OCI-LY3 (cell line): ENCODE measurements around the gene DHRSX.

Experiments used
- H2AFZ ChIP-seq: fragments of 200-600, 300-600 bp; shearing (Covaris generic); 2 replicates; pipeline ENCODE4 v1.6.0; 2014; ENCODE audit warnings: antibody characterized with exemption, low read depth, low read length
- H3K27ac ChIP-seq: fragments of 200-600, 300-600 bp; sonication (generic); 2 replicates; pipeline ENCODE4 v1.5.1; 2014; ENCODE audit warnings: mild to moderate bottlenecking, low read length, moderate library complexity, mixed read lengths
- H3K27me3 ChIP-seq: fragments of 200-600, 300-600 bp; sonication (generic); 2 replicates; pipeline ENCODE4 v1.6.1; 2014; ENCODE audit warnings: low read depth, low read length, mixed read lengths
- H3K36me3 ChIP-seq: fragments of 200-600, 300-600 bp; sonication (generic); replicated peaks from 2 replicates; pipeline ENCODE3; 2014; ENCODE audit warnings: low read depth, low read length, mixed read lengths
- H3K4me1 ChIP-seq: fragments of 300-600, 200-600 bp; sonication (generic); 2 replicates; pipeline ENCODE4 v1.6.1; 2014; ENCODE audit warnings: low read length, mixed read lengths
- H3K4me2 ChIP-seq: fragments of 200-600, 300-600 bp; sonication (generic); 2 replicates; pipeline ENCODE4 v1.6.1; 2014; ENCODE audit warnings: low read length, mixed read lengths
- H3K4me3 ChIP-seq: fragments of 300-600, 200-600 bp; sonication (generic); 2 replicates; pipeline ENCODE4 v1.5.1; 2014; ENCODE audit warnings: antibody characterized with exemption, mild to moderate bottlenecking, low read length, moderate library complexity
- H3K79me2 ChIP-seq: fragments of 300-600, 200-600 bp; shearing (Covaris generic); 2 replicates; pipeline ENCODE4 v1.6.1; 2014; ENCODE audit warnings: mild to moderate bottlenecking, low read length, mixed read lengths
- H3K9ac ChIP-seq: fragments of 300-600, 200-600 bp; shearing (Covaris generic); 2 replicates; pipeline ENCODE4 v1.6.0; 2014; ENCODE audit warnings: mild to moderate bottlenecking, low read length, moderate library complexity
- H3K9me3 ChIP-seq: fragments of 200-600, 300-600 bp; shearing (Covaris generic); 2 replicates; pipeline ENCODE4 v1.6.1; 2014; ENCODE audit warnings: low read length, mixed read lengths; ENCODE audit not compliant: insufficient read depth
- H4K20me1 ChIP-seq: fragments of 200-600, 300-600 bp; sonication (generic); 2 replicates; pipeline ENCODE4 v1.6.1; 2016; ENCODE audit warnings: low read length, mixed read lengths; ENCODE audit not compliant: insufficient read depth
- EZH2phosphoT487 ChIP-seq: fragments of 200-600 bp; shearing (Covaris generic); IDR thresholded peaks from 2 replicates; pipeline ENCODE4 v1.6.1; 2018; ENCODE audit warnings: antibody characterized with exemption, mixed run types, low read depth
- TF ChIP-seq, protein P1 (sequence below): fragments of 200-600, 300-600 bp; sonication (generic); IDR thresholded peaks from 2 replicates; pipeline ENCODE4 v1.5.1; 2014; ENCODE audit warnings: antibody characterized with exemption, low read length, low read depth

Gene DHRSX

DNA sequence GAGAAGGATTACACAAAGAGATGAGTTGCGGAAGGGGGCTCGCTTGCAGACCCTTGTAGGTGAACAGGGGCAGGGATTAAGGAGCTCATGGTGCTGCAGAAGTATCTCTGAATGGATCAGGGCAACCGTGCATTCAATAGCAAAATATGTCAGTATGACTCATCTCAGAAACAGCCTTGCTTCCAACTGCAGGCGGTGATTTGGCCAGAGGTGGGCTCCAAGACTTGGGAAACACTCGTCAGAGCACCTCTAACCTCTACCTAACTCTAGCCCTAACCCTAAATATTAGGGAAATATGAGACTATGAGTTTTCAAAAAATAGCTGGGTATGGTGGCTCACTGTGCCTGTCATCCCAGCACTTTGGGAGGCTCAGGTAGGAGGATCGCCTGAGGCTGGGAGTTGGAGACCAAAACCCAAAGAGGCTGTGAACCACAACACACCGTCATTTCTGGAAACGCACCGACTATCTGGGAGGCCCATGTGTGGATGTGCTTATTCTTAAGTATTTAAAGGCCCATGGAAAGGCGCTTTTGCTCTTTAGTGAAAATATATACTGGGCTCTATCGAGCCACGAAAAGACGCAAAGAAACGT lies 102.6 kb downstream of the DHRSX start:
- Histone ChIP-seq H3K27ac (no peak overlapping the region), H2AFZ (no peak overlapping the region), H3K79me2 (no peaks in the 10 kb centered on the region; the same call in 1 of the 2 replicates), H3K9me3 (no peaks in the 10 kb centered on the region), H3K27me3 (no peaks in the 10 kb centered on the region), H3K4me1 (no peaks in the 10 kb centered on the region), H3K4me2 (no peak overlapping the region), H3K9ac (no peak overlapping the region), H3K36me3 (peaks cover 23% of the 10 kb centered on the region), H3K4me3 (no peak overlapping the region), H4K20me1 (peaks cover 5% of the 10 kb centered on the region; the same call in 1 of the 2 replicates)
- TF ChIP-seq, protein P1, sequence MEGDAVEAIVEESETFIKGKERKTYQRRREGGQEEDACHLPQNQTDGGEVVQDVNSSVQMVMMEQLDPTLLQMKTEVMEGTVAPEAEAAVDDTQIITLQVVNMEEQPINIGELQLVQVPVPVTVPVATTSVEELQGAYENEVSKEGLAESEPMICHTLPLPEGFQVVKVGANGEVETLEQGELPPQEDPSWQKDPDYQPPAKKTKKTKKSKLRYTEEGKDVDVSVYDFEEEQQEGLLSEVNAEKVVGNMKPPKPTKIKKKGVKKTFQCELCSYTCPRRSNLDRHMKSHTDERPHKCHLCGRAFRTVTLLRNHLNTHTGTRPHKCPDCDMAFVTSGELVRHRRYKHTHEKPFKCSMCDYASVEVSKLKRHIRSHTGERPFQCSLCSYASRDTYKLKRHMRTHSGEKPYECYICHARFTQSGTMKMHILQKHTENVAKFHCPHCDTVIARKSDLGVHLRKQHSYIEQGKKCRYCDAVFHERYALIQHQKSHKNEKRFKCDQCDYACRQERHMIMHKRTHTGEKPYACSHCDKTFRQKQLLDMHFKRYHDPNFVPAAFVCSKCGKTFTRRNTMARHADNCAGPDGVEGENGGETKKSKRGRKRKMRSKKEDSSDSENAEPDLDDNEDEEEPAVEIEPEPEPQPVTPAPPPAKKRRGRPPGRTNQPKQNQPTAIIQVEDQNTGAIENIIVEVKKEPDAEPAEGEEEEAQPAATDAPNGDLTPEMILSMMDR, result no peak
- no peak for TF ChIP-seq EZH2phosphoT487

DNA sequence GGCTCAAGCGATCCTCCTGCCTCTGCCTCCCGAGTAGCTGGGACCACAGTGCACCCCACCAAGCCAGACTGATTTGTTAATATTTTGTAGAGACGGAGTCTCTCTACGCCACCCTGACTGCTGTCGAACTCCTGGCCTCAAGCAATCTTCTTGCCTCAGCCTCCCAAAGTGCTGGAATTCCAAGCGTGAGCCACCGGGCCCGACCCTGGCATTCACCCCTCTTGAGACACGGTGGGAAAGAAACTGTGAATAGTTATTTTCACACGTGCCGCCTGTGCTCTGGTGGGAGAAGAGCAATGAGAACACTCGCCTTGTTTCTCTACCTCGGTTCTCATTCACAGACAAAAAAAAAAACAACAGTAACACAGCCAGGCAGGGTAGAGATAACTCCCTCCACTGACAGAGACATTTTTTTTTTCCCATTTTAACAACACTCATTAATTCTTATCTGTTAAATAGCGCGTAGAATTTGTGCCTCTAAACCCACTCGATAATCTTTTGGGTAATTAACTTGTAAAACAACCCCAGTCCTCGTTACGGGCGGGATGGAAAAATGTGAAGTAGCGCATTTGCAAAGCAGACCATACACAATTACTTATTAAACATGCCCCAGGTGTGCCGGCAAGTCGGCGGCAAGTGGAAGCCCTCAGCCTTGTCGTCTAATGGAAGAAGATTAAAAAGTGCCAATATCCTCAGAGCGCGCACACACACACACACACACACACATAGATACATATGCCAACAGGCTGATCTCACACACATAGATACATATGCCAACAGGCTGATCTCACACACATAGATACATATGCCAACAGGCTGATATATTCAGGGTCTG lies 103.3 kb downstream of the DHRSX start:
- no peaks in the 10 kb centered on the region for H3K4me1 ChIP-seq
- no peaks in the 10 kb centered on the region for H3K9me3 ChIP-seq
- H3K9ac ChIP-seq, result no peak overlapping the region
- TF ChIP-seq EZH2phosphoT487, result no peak
- TF ChIP-seq, protein P1, result no peak
- no peak overlapping the region for H3K4me2 ChIP-seq
- H3K27ac ChIP-seq, result no peak overlapping the region
- peaks cover 20% of the 10 kb centered on the region for H3K36me3 ChIP-seq
- no peak overlapping the region for H3K4me3 ChIP-seq
- no peak overlapping the region for H2AFZ ChIP-seq
- H4K20me1 ChIP-seq, result peaks cover 5% of the 10 kb centered on the region; the same call in 1 of the 2 replicates
- H3K79me2 ChIP-seq, result no peaks in the 10 kb centered on the region; the same call in 1 of the 2 replicates
- no peaks in the 10 kb centered on the region for H3K27me3 ChIP-seq

DNA sequence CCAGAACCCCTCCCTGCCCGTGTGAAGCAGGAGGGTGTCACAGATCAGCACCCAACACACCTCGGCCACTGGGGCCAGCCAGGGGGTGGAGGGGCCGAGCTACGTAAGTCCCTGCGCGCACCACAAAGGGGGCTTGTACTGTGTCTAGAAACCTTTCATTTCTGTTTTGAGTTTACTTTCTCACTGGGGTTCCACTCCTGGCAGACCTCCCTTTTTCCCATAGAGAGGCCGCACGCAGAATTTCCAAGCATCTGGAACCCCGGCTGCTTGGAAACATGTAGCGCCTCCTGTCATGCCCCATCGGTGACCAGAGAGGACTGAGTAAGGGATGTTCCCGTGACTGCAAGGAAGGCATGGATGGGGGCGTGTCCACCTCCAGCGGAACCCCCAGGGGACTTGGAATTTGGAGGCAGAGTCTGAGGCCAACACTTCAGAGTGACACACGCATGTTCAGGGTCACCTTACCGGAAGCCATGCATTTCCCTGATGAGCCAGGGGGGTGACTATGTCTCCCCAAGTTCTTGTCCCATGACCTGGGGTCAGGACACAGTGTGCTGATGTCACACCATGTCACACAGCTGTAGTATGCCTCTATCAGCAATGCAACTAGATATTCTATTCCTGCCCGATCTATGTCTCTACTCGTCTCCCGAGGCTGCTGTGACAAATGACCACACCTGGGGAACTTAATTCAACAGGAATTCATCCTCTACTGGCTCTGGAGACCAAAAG lies 105.3 kb downstream of the DHRSX start:
- H3K4me2 ChIP-seq, result no peak overlapping the region
- no peak overlapping the region for H3K9ac ChIP-seq
- no peaks in the 10 kb centered on the region for H3K79me2 ChIP-seq
- H3K27ac ChIP-seq, result no peak overlapping the region
- H3K4me1 ChIP-seq, result no peaks in the 10 kb centered on the region
- H3K36me3 ChIP-seq, result peaks cover 22% of the 10 kb centered on the region
- H3K27me3 ChIP-seq, result no peaks in the 10 kb centered on the region
- H2AFZ ChIP-seq, result no peak overlapping the region
- no peak overlapping the region for H3K4me3 ChIP-seq
- H3K9me3 ChIP-seq, result peaks cover 5% of the 10 kb centered on the region; the same call in 1 of the 2 replicates
- TF ChIP-seq, protein P1, result no peak
- no peak for TF ChIP-seq EZH2phosphoT487
- H4K20me1 ChIP-seq, result peaks cover 2% of the 10 kb centered on the region; the same call in 1 of the 2 replicates
